Ovary (tissue), 3 donors: ENCODE measurements around the gene SIGLEC11.

Source experiments
- CTCF ChIP-seq, 3 donors: fragments of 450-650 bp in 2 of 3; fragments of 200-600 bp in 1 of 3; IDR thresholded peaks; one replicate each; pipeline versions ENCODE4 v1.5.1 to v1.8.0; 2016 to 2022; ENCODE audit warnings: antibody characterized with exemption in 3 of 3, mild to moderate bottlenecking in 1 of 3
- POLR2A ChIP-seq: fragments of 450-650 bp; IDR thresholded peaks from one replicate; pipeline ENCODE4 v1.6.1; 2017; ENCODE audit warnings: antibody characterized with exemption, mild to moderate bottlenecking, moderate library complexity
- donor health status: DM: no; HTN: no; CAD: no.

- TF ChIP-seq CTCF (IDR thresholded peaks at IDR 0.05), result no peak
- TF ChIP-seq POLR2A, result no peak
Observed at GRCh38 chr19:49975051-49975450, 14.1 kb upstream of the SIGLEC11 start.
